ENCODE measurements around the gene C1orf53. TPM values are rescaled to one million over a fixed set of nuclear protein-coding genes. Genes with fewer than 3 reads are reported as not detected.

C1orf53 gene
- total RNA-seq, 4 donors from 2014 or later: 1.9 to 11.0 (median 5.0) TPM; not detected in 1

DNA sequence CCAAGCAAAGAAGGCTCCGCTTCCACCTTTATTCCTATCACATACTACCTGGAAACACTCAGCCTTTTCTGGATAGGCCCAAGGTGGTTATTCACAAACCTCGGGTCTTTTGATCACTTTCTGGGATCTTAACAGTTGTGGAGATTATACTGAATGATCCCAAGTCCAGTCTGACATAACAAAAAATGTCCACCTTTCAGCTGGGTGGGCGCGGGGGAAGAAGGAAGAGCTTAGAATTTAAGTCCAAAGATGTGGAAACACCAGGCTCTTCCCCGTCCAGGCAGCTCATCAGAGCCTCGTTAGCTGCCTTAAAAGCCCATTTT, 338 bp upstream of the C1orf53 start:
- no peak for DNase-seq
- no peak for TF ChIP-seq POLR2A (IDR thresholded peaks at IDR 0.05)
- TF ChIP-seq CTCF (IDR thresholded peaks at IDR 0.05): no peak
- H3K27me3 ChIP-seq: no peaks in the 10 kb centered on the region
- peak overlapping the region; percentile 55 to 92 for H3K4me3 ChIP-seq
- peak overlapping the region; percentile 72 to 87 for H3K27ac ChIP-seq
- intact Hi-C loops (cut with DNase I; ENCODE audit: low total_unique reads): no loop called here
- H3K9me3 ChIP-seq: no peaks in the 10 kb centered on the region
- H3K36me3 ChIP-seq: no peaks in the 10 kb centered on the region
- peaks cover 0 to 6% of the 10 kb centered on the region in 2 donors for H3K4me1 ChIP-seq

DNA sequence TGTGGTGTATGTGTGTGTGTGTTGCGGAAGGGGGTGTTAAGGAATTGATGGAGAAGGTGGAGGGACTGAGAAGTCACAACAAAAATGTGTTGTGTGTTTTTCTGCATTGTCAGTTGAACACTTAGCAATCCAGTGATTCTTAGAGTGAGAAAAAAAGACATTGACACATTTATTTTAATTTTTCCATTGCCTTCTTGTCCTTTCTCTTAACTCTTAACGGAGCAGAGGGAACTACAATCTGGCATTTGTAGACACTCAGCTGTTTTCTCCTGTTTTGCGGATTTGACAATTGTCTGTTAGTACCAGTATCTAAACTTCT, 725 bp downstream of the C1orf53 start:
- Histone ChIP-seq H3K9me3 (no peaks in the 10 kb centered on the region), H3K36me3 (no peaks in the 10 kb centered on the region), H3K4me1 (peaks cover 0 to 6% of the 10 kb centered on the region in 2 donors), H3K4me3 (peak overlapping the region; percentile 55 to 92), H3K27me3 (peaks cover 0 to 4% of the 10 kb centered on the region in 2 donors), H3K27ac (peak overlapping the region in 1 of 2 donors; percentile 87)
- no peak for DNase-seq
- TF ChIP-seq POLR2A (IDR thresholded peaks at IDR 0.05): no peak
- TF ChIP-seq CTCF (IDR thresholded peaks at IDR 0.05): no peak
- intact Hi-C loops (cut with DNase I; ENCODE audit: low total_unique reads): no loop called here

GRCh38 chr1:197904126-197904787, 1.8 kb downstream of the C1orf53 start:
- H3K4me1 ChIP-seq: peaks cover 0 to 6% of the 10 kb centered on the region in 2 donors
- intact Hi-C loops (cut with DNase I; ENCODE audit: low total_unique reads): no loop called here
- no peak for DNase-seq
- H3K9me3 ChIP-seq: no peaks in the 10 kb centered on the region
- peaks cover 0 to 13% of the 10 kb centered on the region in 2 donors for H3K27me3 ChIP-seq
- TF ChIP-seq CTCF (IDR thresholded peaks at IDR 0.05) (no peak), POLR2A (IDR thresholded peaks at IDR 0.05) (no peak)
- H3K4me3 ChIP-seq: no peak overlapping the region
- H3K27ac ChIP-seq: no peak overlapping the region
- no peaks in the 10 kb centered on the region for H3K36me3 ChIP-seq

DNA sequence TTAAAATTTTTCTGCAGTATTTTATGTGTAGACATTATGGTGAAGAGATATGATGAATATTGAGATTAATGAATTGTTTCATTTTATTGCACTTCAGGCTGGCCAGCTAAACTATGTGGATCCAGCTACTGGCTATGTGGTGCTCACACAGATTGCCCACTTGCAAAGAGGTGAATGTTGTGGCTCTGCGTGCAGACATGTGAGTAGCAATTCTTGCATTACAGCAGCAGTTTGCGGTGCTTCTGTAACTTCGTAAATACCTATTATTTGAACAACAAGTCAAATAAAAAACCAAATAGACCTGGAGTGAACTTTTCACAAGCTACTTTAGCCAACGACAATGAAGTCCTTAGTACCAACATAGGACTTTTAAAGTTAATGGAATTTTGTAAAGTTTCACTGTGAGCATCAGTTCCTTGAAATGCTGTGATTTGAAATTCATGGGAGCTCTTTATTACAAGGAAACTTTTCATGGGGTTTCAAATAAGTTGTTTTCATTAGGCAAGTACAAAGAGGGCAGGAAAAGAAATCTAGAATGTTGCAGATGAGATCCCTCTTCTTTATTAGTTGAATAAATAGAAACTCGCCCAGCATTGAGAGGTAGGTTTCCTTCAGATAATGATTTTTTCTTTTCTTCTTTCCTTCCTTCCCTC, 3.4 kb downstream of the C1orf53 start:
- H3K4me3 ChIP-seq: no peak overlapping the region
- intact Hi-C loops (cut with DNase I; ENCODE audit: low total_unique reads): no loop called here

More for the DNA sequence above, 3.4 kb downstream of the C1orf53 start:
- peaks cover 5 to 6% of the 10 kb centered on the region in 2 donors for H3K4me1 ChIP-seq
- H3K27ac ChIP-seq: no peak overlapping the region
- no peak for TF ChIP-seq CTCF (IDR thresholded peaks at IDR 0.05)
- peaks cover 8 to 27% of the 10 kb centered on the region in 2 donors for H3K27me3 ChIP-seq
- no peak for DNase-seq
- H3K36me3 ChIP-seq: no peaks in the 10 kb centered on the region
- H3K9me3 ChIP-seq: no peaks in the 10 kb centered on the region

Data from uterus (tissue), 4 donors.